Body of pancreas (tissue), 4 donors: ENCODE results near the gene BPIFA2. TPM values are rescaled to one million over a fixed set of nuclear protein-coding genes. Genes with fewer than 3 reads are reported as not detected.
A peak's percentile ranks its signal among the peaks of the same experiment; 100 is the strongest.

Source experiments
- ATAC-seq: fragments of 150-250 bp; one replicate; pipeline ENCODE4 v1.9.1; 2016
- DNase-seq, 4 donors: peaks; one replicate each; pipeline ENCODE4 v3.0.0-alpha.2; 2019
- H3K27ac ChIP-seq, 4 donors: fragments of 200-600 bp; sonication (generic); 1 replicate in 3 of 4; 2 replicates in 1 of 4; pipeline versions ENCODE4 v1.5.1 to v1.6.1; 2016 to 2019; ENCODE audit warnings: mild to moderate bottlenecking in 1 of 4, mixed read lengths in 1 of 4, moderate library complexity in 1 of 4
- H3K27me3 ChIP-seq, 2 donors: fragments of 200-600 bp; sonication (generic); one replicate each; pipeline ENCODE4 v1.6.0; 2016; ENCODE audit warnings: mild to moderate bottlenecking in 1 of 2
- H3K36me3 ChIP-seq, 2 donors: fragments of 200-600 bp; sonication (generic); replicated peaks in 1 of 2; 2 replicates each; pipeline ENCODE4 v1.5.1; 2016; ENCODE audit warnings: low read depth in 2 of 2; ENCODE audit not compliant: insufficient read depth in 1 of 2
- H3K4me1 ChIP-seq: fragments of 200-600 bp; sonication (generic); one replicate; pipeline ENCODE4 v1.6.0; 2016
- H3K4me3 ChIP-seq, 2 donors: fragments of 200-600 bp; sonication (generic); 1 replicate in 1 of 2; 2 replicates in 1 of 2; pipeline ENCODE4 v1.5.1; 2016 to 2019
- H3K9me3 ChIP-seq, 3 donors: fragments of 200-600 bp; sonication (generic); 1 replicate in 2 of 3; 2 replicates in 1 of 3; pipeline ENCODE4 v1.5.1; 2016
- POLR2A ChIP-seq, 3 donors: fragments of 450-650 bp; IDR thresholded peaks; one replicate each; pipeline ENCODE4 v1.6.1; 2016; ENCODE audit warnings: antibody characterized with exemption in 3 of 3, mild to moderate bottlenecking in 2 of 3
- WGBS, 2 donors: methylation state at CpG; one replicate each; pipeline ENCODE4 v1.1.5; 2017; 5-methylcytosine and 5-hydroxymethylcytosine counted together
- intact Hi-C: fragments of 100-400 bp; cut with DNase I; formaldehyde crosslinking; loops from one replicate; pipeline ENCODE4 v1.15.1; 2023
- total RNA-seq, 2 donors: library from RNA; depleted of rRNA; stranded (reverse); fragments of >200 nt; gene quantifications; one replicate each; pipeline ENCODE4 v1.1.0, GENCODE V29; 2016
- TF ChIP-seq, protein P1 (sequence below), 7 experiments: fragments of 450-650 bp in 4 of 7; fragments of 200-600 bp in 3 of 7; sonication (generic) in 3 of 7; IDR thresholded peaks; one replicate each; pipeline ENCODE4 v1.5.1; 2016 to 2019; ENCODE audit warnings: antibody characterized with exemption in 7 of 7

The BPIFA2 gene
- total RNA-seq, 2 donors from 2014 or later, result not detected

DNA sequence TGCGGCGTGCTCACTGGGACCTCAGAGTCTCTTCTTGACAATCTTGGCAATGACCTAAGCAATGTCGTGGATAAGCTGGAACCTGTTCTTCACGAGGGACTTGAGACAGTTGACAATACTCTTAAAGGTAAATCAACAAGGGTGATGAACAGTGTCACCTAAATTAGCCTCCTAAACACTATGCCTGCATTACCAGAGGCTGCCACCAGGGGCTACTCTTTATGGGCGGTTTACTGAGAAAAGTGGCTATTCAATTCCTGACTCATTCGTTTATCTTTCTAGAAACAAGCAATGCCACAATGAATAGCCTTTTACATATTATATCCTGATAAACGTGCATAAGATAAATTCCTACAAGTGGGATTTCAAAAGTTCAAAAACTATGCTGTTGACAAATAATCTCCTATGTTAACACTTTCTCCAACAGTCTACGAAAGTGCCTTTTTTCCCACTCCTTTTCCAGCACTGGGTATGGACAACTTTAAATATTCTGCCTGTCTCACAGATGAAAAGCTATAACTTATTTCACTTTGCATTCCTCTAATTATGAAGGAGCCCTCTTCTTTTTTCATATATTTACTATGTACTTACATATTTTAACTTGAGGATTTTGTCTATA, 1.3 kb downstream of the BPIFA2 start:
- no peak for DNase-seq
- Histone ChIP-seq H3K4me3 (no peak overlapping the region), H3K27ac (no peak overlapping the region), H3K36me3 (no peaks in the 10 kb centered on the region), H3K9me3 (peaks cover 0 to 6% (median 0%) of the 10 kb centered on the region in 3 donors), H3K4me1 (no peaks in the 10 kb centered on the region), H3K27me3 (no peaks in the 10 kb centered on the region)
- intact Hi-C loops, result no loop called here
- 43 to 49% methylated on average over 8 of the region's 8 CpGs for WGBS, 2 donors
- TF ChIP-seq, protein P1, sequence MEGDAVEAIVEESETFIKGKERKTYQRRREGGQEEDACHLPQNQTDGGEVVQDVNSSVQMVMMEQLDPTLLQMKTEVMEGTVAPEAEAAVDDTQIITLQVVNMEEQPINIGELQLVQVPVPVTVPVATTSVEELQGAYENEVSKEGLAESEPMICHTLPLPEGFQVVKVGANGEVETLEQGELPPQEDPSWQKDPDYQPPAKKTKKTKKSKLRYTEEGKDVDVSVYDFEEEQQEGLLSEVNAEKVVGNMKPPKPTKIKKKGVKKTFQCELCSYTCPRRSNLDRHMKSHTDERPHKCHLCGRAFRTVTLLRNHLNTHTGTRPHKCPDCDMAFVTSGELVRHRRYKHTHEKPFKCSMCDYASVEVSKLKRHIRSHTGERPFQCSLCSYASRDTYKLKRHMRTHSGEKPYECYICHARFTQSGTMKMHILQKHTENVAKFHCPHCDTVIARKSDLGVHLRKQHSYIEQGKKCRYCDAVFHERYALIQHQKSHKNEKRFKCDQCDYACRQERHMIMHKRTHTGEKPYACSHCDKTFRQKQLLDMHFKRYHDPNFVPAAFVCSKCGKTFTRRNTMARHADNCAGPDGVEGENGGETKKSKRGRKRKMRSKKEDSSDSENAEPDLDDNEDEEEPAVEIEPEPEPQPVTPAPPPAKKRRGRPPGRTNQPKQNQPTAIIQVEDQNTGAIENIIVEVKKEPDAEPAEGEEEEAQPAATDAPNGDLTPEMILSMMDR (IDR thresholded peaks at IDR 0.05), result peak in 3 of 7 experiments; percentile 9 to 19 (median 14)
- TF ChIP-seq POLR2A (IDR thresholded peaks at IDR 0.05), result no peak
- no peak for ATAC-seq

DNA sequence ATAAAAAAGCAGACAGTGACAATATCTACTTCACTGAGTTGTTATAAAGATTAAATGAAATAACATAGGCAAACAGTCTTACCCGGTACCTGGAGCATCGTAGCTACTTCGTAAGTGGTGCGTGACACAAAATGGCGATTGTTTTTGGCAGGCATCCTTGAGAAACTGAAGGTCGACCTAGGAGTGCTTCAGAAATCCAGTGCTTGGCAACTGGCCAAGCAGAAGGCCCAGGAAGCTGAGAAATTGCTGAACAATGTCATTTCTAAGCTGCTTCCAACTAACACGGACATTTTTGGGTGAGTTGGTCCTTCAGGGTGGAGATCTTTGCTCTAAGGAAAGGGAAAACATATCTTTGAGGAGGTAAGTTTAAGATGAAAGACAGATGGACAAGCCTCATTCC, 4.8 kb downstream of the BPIFA2 start:
- no peak overlapping the region for H3K27ac ChIP-seq

DNA sequence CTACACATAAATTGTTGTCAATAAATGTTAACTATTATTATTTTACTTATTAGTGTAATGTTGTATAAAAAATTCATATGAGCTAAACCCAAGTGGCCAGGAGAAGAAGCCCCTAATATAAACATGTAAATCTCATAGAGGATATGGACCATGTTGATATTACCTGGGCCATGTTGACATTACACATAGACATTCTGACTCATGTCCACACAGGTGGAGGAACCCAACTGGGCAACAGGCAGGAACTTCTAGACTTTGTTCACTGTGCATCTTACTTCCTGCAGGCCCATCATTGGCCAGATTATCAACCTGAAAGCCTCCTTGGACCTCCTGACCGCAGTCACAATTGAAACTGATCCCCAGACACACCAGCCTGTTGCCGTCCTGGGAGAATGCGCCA, 7.2 kb downstream of the BPIFA2 start:
- H3K27ac ChIP-seq, result no peak overlapping the region
- no peak for TF ChIP-seq POLR2A (IDR thresholded peaks at IDR 0.05)
- TF ChIP-seq, protein P1 (IDR thresholded peaks at IDR 0.05), result no peak
- intact Hi-C loops, result no loop called here
- no peak overlapping the region for H3K4me3 ChIP-seq
- DNase-seq, result no peak
- H3K9me3 ChIP-seq, result no peaks in the 10 kb centered on the region
- no peaks in the 10 kb centered on the region for H3K27me3 ChIP-seq
- ATAC-seq, result no peak
- H3K4me1 ChIP-seq, result no peaks in the 10 kb centered on the region
- H3K36me3 ChIP-seq, result no peaks in the 10 kb centered on the region
- 75 to 87% methylated on average over 2 to 3 of the region's 3 CpGs for WGBS, 2 donors

More for the DNA sequence above, 4.8 kb downstream of the BPIFA2 start:
- Histone ChIP-seq H3K36me3 (no peaks in the 10 kb centered on the region), H3K4me1 (no peaks in the 10 kb centered on the region), H3K27me3 (no peaks in the 10 kb centered on the region), H3K4me3 (no peak overlapping the region), H3K9me3 (peaks cover 0 to 6% (median 0%) of the 10 kb centered on the region in 3 donors)
- intact Hi-C loops, result no loop called here
- WGBS, 2 donors, result 43 to 45% methylated on average over 7 of the region's 7 CpGs
- ATAC-seq (no peak), DNase-seq (no peak)
- TF ChIP-seq, protein P1 (IDR thresholded peaks at IDR 0.05), result no peak
- TF ChIP-seq POLR2A (IDR thresholded peaks at IDR 0.05), result no peak

DNA sequence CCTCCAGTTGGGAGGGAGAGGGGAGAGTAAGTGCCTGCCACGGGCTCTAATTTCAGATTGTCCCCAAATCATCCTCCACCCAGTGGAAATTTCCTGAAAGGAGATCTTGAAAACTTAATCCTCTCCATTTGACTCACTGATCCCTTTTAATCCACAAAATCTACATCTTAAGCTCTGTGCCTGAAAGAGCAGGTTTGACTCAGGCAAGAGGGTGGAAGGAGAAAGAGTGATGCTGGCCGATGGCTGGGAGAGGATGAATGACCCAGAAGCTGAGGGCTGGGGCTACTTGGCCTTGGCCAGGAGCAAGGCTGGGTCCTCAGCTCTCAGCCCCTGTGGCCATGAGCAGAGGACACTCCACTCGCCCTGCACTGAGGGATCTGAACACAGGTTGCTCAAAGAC, 8.1 kb downstream of the BPIFA2 start:
- no peaks in the 10 kb centered on the region for H3K27me3 ChIP-seq
- no peak for DNase-seq
- no peaks in the 10 kb centered on the region for H3K9me3 ChIP-seq
- ATAC-seq, result no peak
- intact Hi-C loops, result no loop called here
- no peak overlapping the region for H3K4me3 ChIP-seq
- H3K27ac ChIP-seq, result no peak overlapping the region
- 55 to 67% methylated on average over 3 of the region's 3 CpGs for WGBS, 2 donors
- no peak for TF ChIP-seq POLR2A (IDR thresholded peaks at IDR 0.05)
- TF ChIP-seq, protein P1 (IDR thresholded peaks at IDR 0.05), result no peak
- H3K4me1 ChIP-seq, result no peaks in the 10 kb centered on the region
- no peaks in the 10 kb centered on the region for H3K36me3 ChIP-seq

DNA sequence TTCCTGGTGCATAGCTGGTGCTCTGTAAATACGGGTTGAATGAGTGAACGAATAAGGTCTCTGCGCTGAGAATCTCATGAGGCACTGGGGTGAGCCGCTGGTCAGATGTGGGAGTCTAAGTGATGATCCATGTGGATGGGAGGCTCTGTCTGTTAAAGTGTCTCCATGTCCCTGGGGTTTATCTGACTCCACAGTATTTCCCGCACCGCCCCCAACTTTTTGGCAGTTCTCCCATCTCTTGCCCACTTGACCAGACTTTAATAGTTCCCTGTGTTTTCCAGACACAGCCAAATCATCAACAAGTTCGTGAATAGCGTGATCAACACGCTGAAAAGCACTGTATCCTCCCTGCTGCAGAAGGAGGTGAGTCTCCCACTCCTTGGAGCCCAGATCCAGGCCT, 9.9 kb downstream of the BPIFA2 start:
- ATAC-seq, result no peak
- Histone ChIP-seq H3K4me3 (no peak overlapping the region), H3K9me3 (no peaks in the 10 kb centered on the region), H3K36me3 (no peaks in the 10 kb centered on the region), H3K4me1 (no peaks in the 10 kb centered on the region), H3K27me3 (no peaks in the 10 kb centered on the region), H3K27ac (no peak overlapping the region)
- WGBS, 2 donors, result 76 to 83% methylated on average over 9 of the region's 9 CpGs
- intact Hi-C loops, result no loop called here
- TF ChIP-seq, protein P1 (IDR thresholded peaks at IDR 0.05), result no peak
- TF ChIP-seq POLR2A (IDR thresholded peaks at IDR 0.05), result no peak
- DNase-seq, result no peak
